ENCODE data around the gene STAT3.
"Not testable (repeated sequence)": the region's sequence is repeated elsewhere in the genome, so short reads cannot be mapped to it uniquely, and the experiment has no call there.

The STAT3 gene

GRCh38 chr17:42304187-42305030, 83.8 kb downstream of the STAT3 start:
- DNase-seq (ENCODE audit: extremely low read depth, low read depth): no peak
- no peak for TF ChIP-seq CTCF (IDR thresholded peaks at IDR 0.05; ENCODE audit: low read depth, low read length, missing control alignments)
- H3K4me3 ChIP-seq (replicated peaks; ENCODE audit: low read depth, low read length): no peak overlapping the region

GRCh38 chr17:42303694-42304093, 84.5 kb downstream of the STAT3 start:
- DNase-seq (ENCODE audit: extremely low read depth, low read depth): no peak
- TF ChIP-seq CTCF (IDR thresholded peaks at IDR 0.05; ENCODE audit: low read depth, low read length, missing control alignments): no peak
- no peak overlapping the region for H3K4me3 ChIP-seq (replicated peaks; ENCODE audit: low read depth, low read length)

GRCh38 chr17:42301022-42301421, 87.2 kb downstream of the STAT3 start:
- no peak for DNase-seq (ENCODE audit: extremely low read depth, low read depth)
- TF ChIP-seq CTCF (IDR thresholded peaks at IDR 0.05; ENCODE audit: low read depth, low read length, missing control alignments): no peak
- no peak overlapping the region for H3K4me3 ChIP-seq (replicated peaks; ENCODE audit: low read depth, low read length)

GRCh38 chr17:42299913-42300312, 88.3 kb downstream of the STAT3 start:
- not testable (repeated sequence) for DNase-seq (ENCODE audit: extremely low read depth, low read depth)

GRCh38 chr17:42299361-42299760, 88.9 kb downstream of the STAT3 start:
- not testable (repeated sequence) for H3K4me3 ChIP-seq (replicated peaks; ENCODE audit: low read depth, low read length); DNase-seq (ENCODE audit: extremely low read depth, low read depth)

More at GRCh38 chr17:42299913-42300312, 88.3 kb downstream of the STAT3 start:
- H3K4me3 ChIP-seq (replicated peaks; ENCODE audit: low read depth, low read length): not testable (repeated sequence)

- not testable (repeated sequence) for H3K4me3 ChIP-seq (replicated peaks; ENCODE audit: low read depth, low read length); DNase-seq (ENCODE audit: extremely low read depth, low read depth)
Measured at GRCh38 chr17:42297775-42298174, 90.5 kb downstream of the STAT3 start.

- H3K4me3 ChIP-seq (replicated peaks; ENCODE audit: low read depth, low read length): no peak overlapping the region
- TF ChIP-seq CTCF (IDR thresholded peaks at IDR 0.05; ENCODE audit: low read depth, low read length, missing control alignments): no peak
- DNase-seq (ENCODE audit: extremely low read depth, low read depth): no peak
Measured at GRCh38 chr17:42296012-42296411, 92.2 kb downstream of the STAT3 start.

GRCh38 chr17:42294469-42295398, 93.5 kb downstream of the STAT3 start:
- DNase-seq (ENCODE audit: extremely low read depth, low read depth): no peak
- no peak for TF ChIP-seq CTCF (IDR thresholded peaks at IDR 0.05; ENCODE audit: low read depth, low read length, missing control alignments)
- H3K4me3 ChIP-seq (replicated peaks; ENCODE audit: low read depth, low read length): no peak overlapping the region

All from HFF-Myc (cell line).